Kasumi-1 (cell line): Measurements from ENCODE around the gene TMEM52.
A peak's percentile ranks its signal among the peaks of the same experiment; 100 is the strongest.
"Not testable (repeated sequence)": the region's sequence is repeated elsewhere in the genome, so short reads cannot be mapped to it uniquely, and the experiment has no call there.

Experiments
- DNase-seq, 2 experiments: peaks; one replicate each; lab custom pipeline; 2025; lab: John Stamatoyannopoulos, UW

The TMEM52 gene

DNA sequence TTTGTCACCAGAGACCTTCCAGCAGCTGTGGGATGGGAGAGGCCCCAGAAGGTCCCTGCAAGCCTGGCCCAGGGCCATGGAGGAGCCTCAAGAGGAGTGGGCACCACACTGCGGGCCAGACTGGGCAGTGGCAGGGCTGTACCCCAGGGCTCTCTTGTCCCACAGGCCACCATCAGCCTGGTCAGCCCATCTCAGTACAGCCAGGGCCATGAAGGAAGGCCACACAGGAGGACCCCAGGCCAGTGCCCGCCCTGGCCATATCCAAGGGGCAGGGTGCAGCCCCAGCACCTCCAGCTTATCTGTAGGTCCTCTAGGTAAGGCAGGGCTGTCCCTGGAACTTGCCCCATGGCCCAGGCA is 25.1 kb downstream of the TMEM52 start:
- no peak for DNase-seq

- DNase-seq: no peak
Measured at GRCh38 chr1:1893291-1893985, 25.6 kb downstream of the TMEM52 start.

DNA sequence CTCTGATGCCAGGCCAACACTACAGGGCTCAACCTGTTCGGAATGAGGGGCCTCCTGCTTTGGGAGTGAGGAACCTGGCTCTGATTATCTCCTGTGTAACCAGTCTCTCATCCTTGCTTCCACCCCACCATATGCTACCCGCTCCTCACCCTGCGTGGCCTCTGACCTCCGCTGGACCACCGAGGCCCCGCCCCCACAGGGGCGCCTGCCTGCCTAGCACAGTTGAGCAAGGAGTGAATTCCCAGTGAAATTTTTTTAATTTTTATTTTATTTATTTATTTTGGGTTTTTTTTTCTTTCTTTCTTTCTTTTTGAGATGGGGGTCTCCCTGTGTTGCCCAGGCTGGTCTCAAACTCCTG is 26.3 kb downstream of the TMEM52 start:
- no peak for DNase-seq

- no peak for DNase-seq
Measured at GRCh38 chr1:1892079-1892762, 26.9 kb downstream of the TMEM52 start.

- peak; percentile 60 to 70 for DNase-seq
Measured at GRCh38 chr1:1891349-1892078, 27.6 kb downstream of the TMEM52 start.

- peak; percentile 53 to 69 for DNase-seq
Measured at GRCh38 chr1:1890506-1891348, 28.4 kb downstream of the TMEM52 start, which contains the start of gene GNB1. Gene GNB1 (minus strand): TSS chr1:1891087. CDS start chr1:1825453, 65,634 bp downstream.

- peak; percentile 31 to 38 for DNase-seq
Measured at GRCh38 chr1:1889847-1890505, 29.1 kb downstream of the TMEM52 start.

DNA sequence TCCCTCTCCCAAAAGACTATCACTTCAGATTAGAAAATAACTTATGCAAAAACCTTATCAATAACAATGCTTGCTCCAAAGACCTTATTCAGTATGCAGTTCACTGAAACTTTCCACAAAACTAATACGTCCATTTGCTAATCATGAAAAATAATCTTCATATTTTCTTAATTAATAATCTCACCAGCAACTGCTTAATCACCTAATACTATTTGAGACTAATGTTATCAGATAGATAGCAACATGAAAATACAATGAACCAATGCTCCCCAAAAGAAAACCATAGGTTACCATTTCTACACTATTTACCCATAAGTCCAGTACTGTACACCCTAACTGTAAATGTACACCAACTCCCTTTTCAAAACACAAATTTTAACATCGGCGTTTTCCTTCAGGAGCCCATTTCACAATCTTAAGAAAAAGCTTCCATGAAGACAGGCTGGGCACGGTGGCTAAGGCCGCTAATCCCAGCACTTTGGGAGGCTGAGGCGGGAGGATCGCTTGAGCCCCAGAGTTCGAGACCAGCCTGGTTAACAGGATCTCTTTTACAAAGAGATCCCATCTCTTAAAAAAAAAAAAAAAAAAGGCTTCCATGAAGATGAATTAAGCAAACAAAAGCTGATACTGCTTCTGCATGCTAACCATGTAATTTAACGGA is 29.9 kb downstream of the TMEM52 start:
- no peak for DNase-seq

DNA sequence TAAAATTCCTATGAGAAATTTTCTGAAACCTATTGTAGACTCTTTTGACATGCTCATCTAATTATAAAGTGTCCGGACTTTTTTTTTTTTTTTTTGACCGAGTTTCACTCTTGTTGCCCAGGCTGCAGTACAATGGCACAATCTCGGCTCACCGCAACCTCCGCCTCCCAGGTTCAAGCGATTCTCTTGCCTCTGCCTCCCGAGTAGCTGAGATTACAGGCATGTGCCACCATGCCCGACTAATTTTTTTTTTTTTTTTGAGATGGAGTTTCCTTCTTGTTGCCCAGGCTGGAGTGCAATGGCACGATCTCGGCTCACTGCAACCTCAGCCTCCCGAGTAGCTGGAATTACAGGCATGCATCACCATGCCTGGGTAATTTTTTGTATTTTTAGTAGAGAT is 35.2 kb downstream of the TMEM52 start:
- not testable (repeated sequence) for DNase-seq

DNA sequence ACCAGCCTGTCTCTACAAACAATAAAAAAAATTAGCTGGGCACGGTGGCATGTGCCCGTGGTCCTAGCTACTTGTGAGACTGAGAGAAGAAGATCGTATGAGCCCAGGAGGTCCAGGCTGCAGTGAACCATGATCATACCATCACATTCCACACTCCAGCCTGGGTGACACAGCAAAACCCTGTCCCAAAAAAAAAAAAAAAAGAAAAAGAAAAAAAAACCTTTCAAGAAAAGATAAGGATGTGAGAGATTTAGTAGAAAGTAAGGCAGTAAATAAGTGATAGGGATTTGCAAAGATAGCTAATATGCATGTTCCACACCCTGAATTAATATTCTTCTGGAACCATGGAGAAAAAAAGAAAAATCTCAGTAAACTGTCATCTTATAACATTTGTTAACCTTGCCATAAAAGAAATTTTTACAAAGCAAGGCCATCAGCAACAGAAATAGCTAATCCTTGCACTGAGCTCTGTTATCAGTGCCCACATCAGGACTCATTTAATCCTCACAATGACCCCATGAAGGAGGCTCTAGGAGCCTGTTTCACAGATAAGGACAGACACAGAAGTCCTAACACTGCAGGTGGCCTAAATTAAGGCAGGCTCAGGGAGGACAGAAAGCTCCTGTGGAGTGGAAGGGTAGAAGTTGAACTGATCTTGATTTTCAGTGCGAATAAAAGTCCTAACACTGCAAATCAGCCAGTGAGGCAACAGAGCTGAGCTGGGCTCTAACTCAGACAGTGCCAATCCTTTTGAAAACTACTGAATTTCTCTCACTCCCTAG is 35.8 kb downstream of the TMEM52 start:
- DNase-seq: no peak

- DNase-seq: no peak
Measured at GRCh38 chr1:1881727-1882126, 37.4 kb downstream of the TMEM52 start.

- no peak for DNase-seq
Measured at GRCh38 chr1:1880617-1881312, 38.3 kb downstream of the TMEM52 start.

DNA sequence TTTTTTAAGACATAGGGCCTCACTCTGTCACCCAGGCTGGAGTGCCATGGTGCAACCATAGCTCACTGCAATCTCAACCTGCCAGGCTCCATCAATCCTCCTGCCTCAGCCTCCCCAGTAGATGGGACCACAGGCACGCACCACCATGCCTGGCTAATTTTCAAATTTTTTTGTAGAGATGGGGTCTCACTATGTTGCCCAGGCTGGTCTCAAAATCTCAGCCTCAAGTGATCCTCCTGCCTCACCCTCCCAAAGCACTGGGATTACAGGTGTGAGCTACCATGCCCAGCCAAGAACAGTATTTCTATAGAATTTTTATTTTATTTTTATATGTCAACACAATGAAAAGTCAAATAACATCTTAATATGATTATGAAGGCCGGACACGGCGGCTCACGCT is 39.1 kb downstream of the TMEM52 start:
- DNase-seq: no peak

GRCh38 chr1:1877865-1878436 is 41.1 kb downstream of the TMEM52 start:
- DNase-seq: no peak

GRCh38 chr1:1876335-1876930 is 42.6 kb downstream of the TMEM52 start:
- no peak for DNase-seq

GRCh38 chr1:1875932-1876331 is 43.1 kb downstream of the TMEM52 start:
- no peak for DNase-seq

- no peak for DNase-seq
Measured at GRCh38 chr1:1874901-1875300, 44.2 kb downstream of the TMEM52 start.

- DNase-seq: no peak
Measured at GRCh38 chr1:1873186-1873585, 45.9 kb downstream of the TMEM52 start.
